DOHH2 (cell line): Measurements from ENCODE around the gene AIG1.

ENCODE experiments used
- H3F3A ChIP-seq: fragments of 200-600 bp; sonication (generic), shearing (Covaris generic); 2 replicates; pipeline ENCODE4 v1.6.0; 2016; ENCODE audit warnings: antibody characterized with exemption, mild to moderate bottlenecking; ENCODE audit not compliant: control insufficient read depth, insufficient read depth
- H3K27ac ChIP-seq: fragments of 200-600 bp; sonication (generic); 2 replicates; pipeline ENCODE4 v1.5.1; 2014; ENCODE audit warnings: low read depth, mild to moderate bottlenecking, low read length, moderate library complexity
- H3K27me3 ChIP-seq: fragments of 200-600 bp; sonication (generic); 2 replicates; pipeline ENCODE4 v1.6.1; 2014; ENCODE audit warnings: mild to moderate bottlenecking, low read length, mixed read lengths; ENCODE audit not compliant: control insufficient read depth
- H3K36me3 ChIP-seq: fragments of 200-600 bp; sonication (generic); 2 replicates; pipeline ENCODE4 v1.6.1; 2014; ENCODE audit warnings: mild to moderate bottlenecking, low read length, moderate library complexity, mixed read lengths; ENCODE audit not compliant: control insufficient read depth
- H3K4me1 ChIP-seq: fragments of 200-600 bp; sonication (generic); 2 replicates; pipeline ENCODE4 v1.6.1; 2014; ENCODE audit warnings: mild to moderate bottlenecking, low read length, mixed read lengths; ENCODE audit not compliant: control insufficient read depth
- H3K4me2 ChIP-seq: fragments of 200-600 bp; sonication (generic); 2 replicates; pipeline ENCODE4 v1.6.0; 2014; ENCODE audit warnings: mild to moderate bottlenecking, low read length, moderate library complexity
- H3K4me3 ChIP-seq: fragments of 200-600 bp; sonication (generic); 2 replicates; pipeline ENCODE4 v1.5.1; 2014; ENCODE audit warnings: mild to moderate bottlenecking, low read length, mixed read lengths
- H3K79me2 ChIP-seq: fragments of 200-600 bp; sonication (generic); 2 replicates; pipeline ENCODE4 v1.6.1; 2014; ENCODE audit warnings: mild to moderate bottlenecking, low read length, mixed read lengths; ENCODE audit not compliant: control insufficient read depth
- H3K9me2 ChIP-seq: fragments of 200-600 bp; sonication (generic); replicated peaks from 2 replicates; pipeline ENCODE4 v1.6.1; 2014; ENCODE audit warnings: mild to moderate bottlenecking, low read length, mixed read lengths; ENCODE audit not compliant: control insufficient read depth
- H3K9me3 ChIP-seq: fragments of 200-600 bp; sonication (generic); 2 replicates; pipeline ENCODE4 v1.6.1; 2014; ENCODE audit warnings: antibody characterized with exemption, low read length, mixed read lengths; ENCODE audit not compliant: control insufficient read depth, insufficient read depth
- H4K20me1 ChIP-seq: fragments of 200-600 bp; sonication (generic); 2 replicates; pipeline ENCODE4 v1.6.0; 2014; ENCODE audit warnings: low read depth, mild to moderate bottlenecking, antibody characterized with exemption, low read length, moderate library complexity; ENCODE audit not compliant: control insufficient read depth, insufficient read depth
- CTCF ChIP-seq: fragments of 200-600 bp; sonication (generic); IDR thresholded peaks from one replicate; pipeline ENCODE4 v1.5.1; 2014; ENCODE audit warnings: antibody characterized with exemption, mild to moderate bottlenecking, low read depth, low read length; ENCODE audit not compliant: poor library complexity, severe bottlenecking
- EZH2phosphoT487 ChIP-seq: fragments of 200-600 bp; sonication (generic); IDR thresholded peaks from 2 replicates; pipeline ENCODE4 v1.6.1; 2017; ENCODE audit warnings: borderline replicate concordance, mild to moderate bottlenecking, antibody characterized with exemption, low read length, moderate library complexity, mixed read lengths

Gene AIG1

DNA sequence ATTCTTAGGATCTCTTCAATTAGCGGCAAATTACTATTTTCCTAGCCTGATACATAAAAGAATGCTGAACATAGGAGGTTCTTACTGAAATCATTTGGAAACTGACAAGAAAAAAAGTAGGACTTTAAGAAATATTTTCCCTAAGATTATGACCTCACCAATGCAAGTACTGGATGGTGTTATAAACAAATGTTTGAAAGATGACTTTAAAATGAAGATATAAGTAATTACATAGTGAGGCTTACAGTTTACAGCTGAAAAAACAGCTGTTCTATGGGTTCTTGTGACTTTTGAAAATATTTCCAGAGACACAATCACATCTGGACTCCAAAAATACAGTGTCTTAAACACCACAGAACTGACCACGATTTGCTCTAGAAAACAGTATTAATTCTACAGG, 324.9 kb downstream of the AIG1 start:
- no peaks in the 10 kb centered on the region for H3K36me3 ChIP-seq
- H3K27me3 ChIP-seq: no peaks in the 10 kb centered on the region
- H3K79me2 ChIP-seq: no peaks in the 10 kb centered on the region
- no peak for TF ChIP-seq CTCF
- TF ChIP-seq EZH2phosphoT487: no peak
- no peaks in the 10 kb centered on the region for H4K20me1 ChIP-seq
- no peaks in the 10 kb centered on the region for H3K9me2 ChIP-seq
- H3K4me1 ChIP-seq: no peaks in the 10 kb centered on the region
- H3K9me3 ChIP-seq: no peaks in the 10 kb centered on the region
- no peak overlapping the region for H3K4me3 ChIP-seq
- H3K4me2 ChIP-seq: no peak overlapping the region
- H3K27ac ChIP-seq: no peak overlapping the region
- no peaks in the 10 kb centered on the region for H3F3A ChIP-seq

GRCh38 chr6:143390278-143390677, 329.6 kb downstream of the AIG1 start:
- no peaks in the 10 kb centered on the region for H4K20me1 ChIP-seq
- no peaks in the 10 kb centered on the region for H3K36me3 ChIP-seq
- no peaks in the 10 kb centered on the region for H3K9me2 ChIP-seq
- H3K27ac ChIP-seq: no peak overlapping the region
- H3K4me1 ChIP-seq: no peaks in the 10 kb centered on the region
- H3K9me3 ChIP-seq: no peaks in the 10 kb centered on the region
- no peak for TF ChIP-seq EZH2phosphoT487
- no peak for TF ChIP-seq CTCF
- H3K4me2 ChIP-seq: no peak overlapping the region
- no peak overlapping the region for H3K4me3 ChIP-seq
- H3F3A ChIP-seq: no peaks in the 10 kb centered on the region
- H3K27me3 ChIP-seq: no peaks in the 10 kb centered on the region
- no peaks in the 10 kb centered on the region for H3K79me2 ChIP-seq
